GM12878 (cell line): ENCODE data around the gene CAMK4. TPM values are rescaled to one million over a fixed set of nuclear protein-coding genes. Genes with fewer than 3 reads are reported as not detected.

Experiments used
- BCLAF1 ChIP-seq: fragments of 450-650 bp; IDR thresholded peaks from 2 replicates; pipeline ENCODE4 v1.6.1; 2017; ENCODE audit warnings: antibody characterized with exemption, mild to moderate bottlenecking, moderate library complexity
- CBX3 ChIP-seq: fragments of 200-600 bp; sonication (generic); IDR thresholded peaks from 2 replicates; pipeline ENCODE4 v1.6.1; 2016; ENCODE audit warnings: low read depth, borderline replicate concordance
- NBN ChIP-seq: fragments of 450-650 bp; IDR thresholded peaks from 2 replicates; pipeline ENCODE4 v1.6.1; 2016
- RB1 ChIP-seq: fragments of 450-650 bp; formaldehyde crosslinking; IDR thresholded peaks from 2 replicates; pipeline ENCODE4 v1.6.1; 2017; ENCODE audit warnings: mild to moderate bottlenecking, borderline replicate concordance
- SIN3A ChIP-seq: IDR thresholded peaks from 2 replicates; pipeline ENCODE4 v1.6.1; 2012; ENCODE audit warnings: low read depth, low read length, improper control_type of control experiment
- ZBTB33 ChIP-seq: fragments of 450-650 bp; IDR thresholded peaks from 2 replicates; pipeline ENCODE4 v1.6.1; 2017; ENCODE audit warnings: mild to moderate bottlenecking
- ZBTB4 ChIP-seq: fragments of 450-650 bp; formaldehyde crosslinking; IDR thresholded peaks from 2 replicates; pipeline ENCODE4 v1.4.0; 2022; ENCODE audit warnings: mild to moderate bottlenecking, moderate library complexity
- polyA plus RNA-seq, 11 experiments: library from polyadenylated mRNA; depleted of rRNA in 4 of 11; unstranded in 6 of 11; stranded (reverse) in 5 of 11; fragments of >200 nt; fragmentation: Nextera tagmentation in 4 of 11; fragmentation: Illumina TruSeq in 1 of 11; extraction: Ambion mirVana in 4 of 11; extraction: Trizol in 1 of 11; gene quantifications; 1 replicate in 1 of 11; 2 replicates in 10 of 11; pipeline versions ENCODE4 v1.2.1 to v1.2.3, GENCODE V29; 2011 to 2016; ENCODE audit warnings: inconsistent platforms in 2 of 11, missing spikeins in 2 of 11, low read depth in 1 of 11
- total RNA-seq, 4 experiments: library from RNA; depleted of rRNA in 3 of 4; stranded (reverse); fragments of >200 nt in 3 of 4; fragmentation: Illumina TruSeq in 1 of 4; extraction: Trizol in 1 of 4; gene quantifications; 2 replicates each; pipeline versions ENCODE4 v1.2.1 to v1.2.3, GENCODE V29; 2013 to 2021

The CAMK4 gene
- total and polyA plus RNA-seq, 10 of the 15 experiments (the other 5 are each of a cell fraction or from before 2014, with no cell fraction given): 13.3 to 51.9 (median 35.3) TPM

- TF ChIP-seq ZBTB4 (CRISPR knock-in tag) (no peak), CBX3 (no peak), ZBTB33 (no peak), BCLAF1 (no peak), SIN3A (no peak), RB1 (no peak), NBN (no peak)
These were observed 168.0 kb downstream of the CAMK4 start (continued) for GRCh38 chr5:111392181-111392580.
